Spinal cord (tissue), 10 donors: ENCODE measurements around the gene CHPF2. TPM values are rescaled to one million over a fixed set of nuclear protein-coding genes. Genes with fewer than 3 reads are reported as not detected.

Experiments used
- DNase-seq, 6 donors: peaks; one replicate each; pipeline versions ENCODE4 v3.0.0 to v3.0.0-alpha.2; 2013 to 2015; ENCODE audit warnings: low spot score in 6 of 6, low read depth in 4 of 6
- H3K27ac ChIP-seq: one replicate; pipeline ENCODE4 v1.5.1; 2013; ENCODE audit warnings: low read depth, low read length, control low read depth
- H3K27me3 ChIP-seq: one replicate; pipeline ENCODE4 v1.6.1; 2013; ENCODE audit warnings: low read length; ENCODE audit not compliant: control insufficient read depth, insufficient read depth
- H3K36me3 ChIP-seq: one replicate; pipeline ENCODE4 v1.6.1; 2013; ENCODE audit warnings: low read length; ENCODE audit not compliant: control insufficient read depth, insufficient read depth
- H3K4me1 ChIP-seq: one replicate; pipeline ENCODE4 v1.6.1; 2013; ENCODE audit warnings: low read length; ENCODE audit not compliant: control insufficient read depth, insufficient read depth
- H3K4me3 ChIP-seq: one replicate; pipeline ENCODE4 v1.5.1; 2013; ENCODE audit warnings: low read depth, low read length, control low read depth
- H3K9me3 ChIP-seq: one replicate; pipeline ENCODE4 v1.6.1; 2013; ENCODE audit warnings: low read length; ENCODE audit not compliant: control insufficient read depth, insufficient read depth
- WGBS: methylation state at CpG from one replicate; pipeline ENCODE4 v1.1.5; 2013; ENCODE audit warnings: missing lambda C conversion rate; ENCODE audit not compliant: insufficient coverage; 5-methylcytosine and 5-hydroxymethylcytosine counted together
- long read RNA-seq, 4 donors: transcript quantifications; one replicate each; lab custom pipeline, GENCODE V29; 2026
- polyA plus RNA-seq, 2 donors: library from polyadenylated mRNA; unstranded; fragments of 120-200 nt; gene quantifications; one replicate each; pipeline ENCODE4 v1.2.1, GENCODE V29; 2013; ENCODE audit not compliant: insufficient read length in 2 of 2
- total RNA-seq, 2 donors: library from RNA; depleted of rRNA in 1 of 2; stranded (reverse); fragments of 120-200 nt in 1 of 2; fragments of >200 nt in 1 of 2; gene quantifications; one replicate each; pipeline versions ENCODE4 v1.2.3 to v1.2.4, GENCODE V29; 2013 to 2014
- donor health status: healthy.

CHPF2 gene
- total RNA-seq (10 to 100 TPM; 19.7 to 25.5 TPM), polyA plus RNA-seq (10 to 100 TPM; 21.8 to 25.3 TPM)
- long read RNA-seq, donor 1, partial matches to known transcripts = 0 of 3 reads
- long read RNA-seq, donor 1, other reads (novel, unspliced or antisense) = 0 of 3 reads
- long read RNA-seq, donor 2, partial matches to known transcripts = 0 of 2 reads
- long read RNA-seq, donor 2, other reads (novel, unspliced or antisense) = 0 of 2 reads
- long read RNA-seq, donor 3, partial matches to known transcripts = 0 of 2 reads
- long read RNA-seq, donor 3, other reads (novel, unspliced or antisense) = 0 of 2 reads
- long read RNA-seq, donor 4, partial matches to known transcripts = 0 of 1 reads
- long read RNA-seq, donor 4, other reads (novel, unspliced or antisense) = 0 of 1 reads

- Histone ChIP-seq H3K4me3 (peak within 1 kb of the TSS; percentile 82), H3K36me3 (peaks cover 40% of the 10 kb centered on the region), H3K27me3 (no peaks in the 10 kb centered on the region), H3K4me1 (peaks cover 25% of the 10 kb centered on the region), H3K9me3 (no peaks in the 10 kb centered on the region), H3K27ac (peak within 1 kb of the TSS; percentile 73)
- peak in 4 of 6 donors; percentile 77 to 96 (median 90) for DNase-seq
- under 1% methylated on average over 79 of the region's 79 CpGs for WGBS
Measured at GRCh38 chr7:151232091-151232916, at the start of gene CHPF2. CHPF2 (plus strand) TSS chr7:151232483; CDS start chr7:151234012, 1,529 bp downstream.

- WGBS = 77% methylated on average over 10 of the region's 16 CpGs
- Histone ChIP-seq H3K27ac (no peak overlapping the region), H3K4me1 (peaks cover 3% of the 10 kb centered on the region), H3K27me3 (no peaks in the 10 kb centered on the region), H3K4me3 (no peak overlapping the region), H3K36me3 (no peaks in the 10 kb centered on the region), H3K9me3 (no peaks in the 10 kb centered on the region)
- DNase-seq = no peak
Measured at GRCh38 chr7:151185762-151186639, 46.3 kb upstream of the CHPF2 start.

- H3K4me3 ChIP-seq = no peak within 1 kb of the TSS
- DNase-seq = no peak
- 74% methylated on average over 21 of the region's 22 CpGs for WGBS
Measured at GRCh38 chr7:151186640-151187408, 45.5 kb upstream of the CHPF2 start, which contains the start of gene ASB10. ASB10 (minus strand) TSS chr7:151187250; CDS start chr7:151187130, 120 bp downstream.

GRCh38 chr7:151187409-151188251 lies 44.7 kb upstream of the CHPF2 start:
- Histone ChIP-seq H3K9me3 (no peaks in the 10 kb centered on the region), H3K4me1 (peaks cover 2% of the 10 kb centered on the region), H3K27me3 (no peaks in the 10 kb centered on the region), H3K27ac (no peak overlapping the region), H3K36me3 (no peaks in the 10 kb centered on the region), H3K4me3 (no peak overlapping the region)
- no peak for DNase-seq
- 69% methylated on average over 22 of the region's 22 CpGs for WGBS

More at GRCh38 chr7:151186640-151187408, 45.5 kb upstream of the CHPF2 start, which contains the start of gene ASB10:
- no peak within 1 kb of the TSS for H3K27ac ChIP-seq
- H3K27me3 ChIP-seq = no peaks in the 10 kb centered on the region
- peaks cover 2% of the 10 kb centered on the region for H3K4me1 ChIP-seq
- H3K36me3 ChIP-seq = no peaks in the 10 kb centered on the region
- H3K9me3 ChIP-seq = no peaks in the 10 kb centered on the region

- DNase-seq = no peak
- Histone ChIP-seq H3K9me3 (no peaks in the 10 kb centered on the region), H3K4me1 (peaks cover 2% of the 10 kb centered on the region), H3K36me3 (no peaks in the 10 kb centered on the region), H3K27ac (no peak overlapping the region), H3K4me3 (no peak overlapping the region), H3K27me3 (no peaks in the 10 kb centered on the region)
- WGBS = 38% methylated on average over 2 of the region's 5 CpGs
Measured at GRCh38 chr7:151188252-151188542, 44.1 kb upstream of the CHPF2 start.

GRCh38 chr7:151189038-151189437 lies 43.2 kb upstream of the CHPF2 start:
- no peak overlapping the region for H3K4me3 ChIP-seq
- DNase-seq = no peak
- H3K4me1 ChIP-seq = peaks cover 2% of the 10 kb centered on the region
- H3K9me3 ChIP-seq = no peaks in the 10 kb centered on the region
- no peak overlapping the region for H3K27ac ChIP-seq
- no peaks in the 10 kb centered on the region for H3K36me3 ChIP-seq
- H3K27me3 ChIP-seq = no peaks in the 10 kb centered on the region
- 88% methylated on average over 1 of the region's 4 CpGs for WGBS

GRCh38 chr7:151191544-151191943 lies 40.7 kb upstream of the CHPF2 start:
- H3K4me3 ChIP-seq = no peak overlapping the region
- H3K4me1 ChIP-seq = peaks cover 2% of the 10 kb centered on the region
- H3K27ac ChIP-seq = no peak overlapping the region
- H3K27me3 ChIP-seq = no peaks in the 10 kb centered on the region
- H3K36me3 ChIP-seq = no peaks in the 10 kb centered on the region
- 86% methylated on average over 10 of the region's 12 CpGs for whole genome bisulfite sequencing
- H3K9me3 ChIP-seq = no peaks in the 10 kb centered on the region
- no peak for DNase-seq

GRCh38 chr7:151192002-151192539 lies 40.2 kb upstream of the CHPF2 start:
- WGBS = 93% methylated on average over 19 of the region's 23 CpGs
- DNase-seq = no peak
- Histone ChIP-seq H3K27ac (no peak overlapping the region), H3K4me1 (peaks cover 2% of the 10 kb centered on the region), H3K36me3 (no peaks in the 10 kb centered on the region), H3K27me3 (no peaks in the 10 kb centered on the region), H3K4me3 (no peak overlapping the region), H3K9me3 (no peaks in the 10 kb centered on the region)
